Mesenchymal stem cell (in vitro differentiated cells and primary cell): ENCODE results near the gene NINL.

ENCODE experiments used
- DNase-seq: peaks from one replicate; pipeline ENCODE4 v3.0.0-alpha.2; 2013
- H2AFZ ChIP-seq: one replicate; pipeline ENCODE4 v1.6.1; 2013; ENCODE audit warnings: low read depth, mild to moderate bottlenecking, control low read depth, inconsistent platforms, low read length, moderate library complexity
- H2AK5ac ChIP-seq: 2 replicates; pipeline ENCODE4 v1.6.1; 2013; ENCODE audit warnings: low read length, moderate library complexity, mild to moderate bottlenecking, inconsistent platforms; ENCODE audit not compliant: severe bottlenecking
- H2BK120ac ChIP-seq: one replicate; pipeline ENCODE4 v1.6.1; 2013; ENCODE audit warnings: low read depth, mild to moderate bottlenecking, inconsistent platforms, low read length, moderate library complexity
- H2BK12ac ChIP-seq, 2 experiments: one replicate each; pipeline ENCODE4 v1.6.1; 2013; ENCODE audit warnings: inconsistent platforms in 2 of 2, low read length in 2 of 2, mild to moderate bottlenecking in 2 of 2, moderate library complexity in 2 of 2, control low read depth in 1 of 2
- H2BK15ac ChIP-seq: one replicate; pipeline ENCODE4 v1.6.1; 2013; ENCODE audit warnings: mild to moderate bottlenecking, low read depth, inconsistent platforms; ENCODE audit not compliant: poor library complexity, severe bottlenecking
- H2BK5ac ChIP-seq: 2 replicates; pipeline ENCODE4 v1.6.1; 2013; ENCODE audit warnings: low read depth, mild to moderate bottlenecking, low read length, control low read depth, inconsistent platforms; ENCODE audit not compliant: poor library complexity, severe bottlenecking
- H3K14ac ChIP-seq, 2 experiments: one replicate each; pipeline ENCODE4 v1.6.1; 2013; ENCODE audit warnings: inconsistent platforms in 2 of 2, low read length in 2 of 2, control low read depth in 1 of 2, mild to moderate bottlenecking in 1 of 2, moderate library complexity in 1 of 2
- H3K18ac ChIP-seq, 2 experiments: one replicate each; pipeline ENCODE4 v1.6.1; 2013; ENCODE audit warnings: inconsistent platforms in 2 of 2, low read length in 2 of 2, control low read depth in 1 of 2, low read depth in 1 of 2, mild to moderate bottlenecking in 1 of 2
- H3K23ac ChIP-seq, 2 experiments: one replicate each; pipeline ENCODE4 v1.6.1; 2013; ENCODE audit warnings: inconsistent platforms in 2 of 2, low read length in 2 of 2, mild to moderate bottlenecking in 2 of 2, moderate library complexity in 2 of 2, control low read depth in 1 of 2
- H3K27ac ChIP-seq: 2 replicates; pipeline ENCODE4 v1.5.1; 2013; ENCODE audit warnings: mild to moderate bottlenecking, moderate library complexity, low read length, control low read depth, inconsistent platforms; ENCODE audit not compliant: poor library complexity, severe bottlenecking
- H3K27me3 ChIP-seq, 2 experiments: 2 replicates each; pipeline versions ENCODE4 v1.6.1 to v1.7.0; 2013; ENCODE audit warnings: low read length in 2 of 2, mild to moderate bottlenecking in 2 of 2, moderate library complexity in 2 of 2, control low read depth in 1 of 2, inconsistent platforms in 1 of 2; ENCODE audit not compliant: control insufficient read depth in 1 of 2, insufficient read depth in 1 of 2
- H3K36me3 ChIP-seq, 2 experiments: 2 replicates each; pipeline versions ENCODE4 v1.6.1 to v1.7.0; 2013; ENCODE audit warnings: low read length in 2 of 2, control low read depth in 1 of 2, inconsistent platforms in 1 of 2, low read depth in 1 of 2, mild to moderate bottlenecking in 1 of 2; ENCODE audit not compliant: insufficient read depth in 2 of 2, control insufficient read depth in 1 of 2
- H3K4ac ChIP-seq, 2 experiments: one replicate each; pipeline ENCODE4 v1.6.1; 2013; ENCODE audit warnings: inconsistent platforms in 2 of 2, low read length in 2 of 2, mild to moderate bottlenecking in 2 of 2, moderate library complexity in 2 of 2, control low read depth in 1 of 2, low read depth in 1 of 2
- H3K4me1 ChIP-seq: 2 replicates; pipeline ENCODE4 v1.6.1; 2013; ENCODE audit warnings: low read depth, low read length, control low read depth; ENCODE audit not compliant: control insufficient read depth, insufficient read depth
- H3K4me2 ChIP-seq: 2 replicates; pipeline ENCODE4 v1.6.1; 2013; ENCODE audit warnings: low read length, mild to moderate bottlenecking, inconsistent platforms; ENCODE audit not compliant: poor library complexity, severe bottlenecking
- H3K4me3 ChIP-seq, 2 experiments: 2 replicates each; pipeline versions ENCODE4 v1.5.1 to v1.7.0; 2013; ENCODE audit warnings: low read length in 2 of 2, mild to moderate bottlenecking in 2 of 2, control low read depth in 1 of 2, low read depth in 1 of 2; ENCODE audit not compliant: insufficient read depth in 1 of 2
- H3K79me1 ChIP-seq: replicated peaks from 2 replicates; pipeline ENCODE4 v1.6.1; 2013; ENCODE audit warnings: mild to moderate bottlenecking, control low read depth, low read length, inconsistent platforms; ENCODE audit not compliant: poor library complexity, severe bottlenecking
- H3K9ac ChIP-seq: 2 replicates; pipeline ENCODE4 v1.7.0; 2013; ENCODE audit warnings: mild to moderate bottlenecking, low read length, moderate library complexity
- H3K9me3 ChIP-seq: 2 replicates; pipeline ENCODE4 v1.7.0; 2013; ENCODE audit warnings: mild to moderate bottlenecking, low read length; ENCODE audit not compliant: control insufficient read depth
- H4K8ac ChIP-seq: one replicate; pipeline ENCODE4 v1.6.1; 2013; ENCODE audit warnings: inconsistent platforms, mild to moderate bottlenecking, low read length, moderate library complexity
- H4K91ac ChIP-seq: one replicate; pipeline ENCODE4 v1.6.1; 2013; ENCODE audit warnings: mild to moderate bottlenecking, low read length, inconsistent platforms
- WGBS: methylation state at CpG from one replicate; pipeline ENCODE4 v1.1.7; 2013; ENCODE audit warnings: mixed read lengths; 5-methylcytosine and 5-hydroxymethylcytosine counted together

Gene NINL

GRCh38 chr20:25608774-25609173 is 23.4 kb upstream of the NINL start:
- H3K79me1 ChIP-seq, result peaks cover 17% of the 10 kb centered on the region
- H2BK120ac ChIP-seq, result no peak overlapping the region
- no peak overlapping the region for H2BK5ac ChIP-seq
- no peak overlapping the region for H2AK5ac ChIP-seq
- H4K91ac ChIP-seq, result no peak overlapping the region
- no peak overlapping the region for H3K18ac ChIP-seq
- peaks cover 3 to 7% of the 10 kb centered on the region in 2 experiments for H3K36me3 ChIP-seq
- H3K9me3 ChIP-seq, result no peaks in the 10 kb centered on the region
- H2BK12ac ChIP-seq, result no peak overlapping the region
- no peak overlapping the region for H3K27ac ChIP-seq
- H4K8ac ChIP-seq, result no peak overlapping the region
- no peak overlapping the region for H3K9ac ChIP-seq
- H3K4ac ChIP-seq, result no peak overlapping the region
- H3K4me2 ChIP-seq, result no peak overlapping the region
- H2AFZ ChIP-seq, result no peak overlapping the region
- H3K4me3 ChIP-seq, result no peak overlapping the region
- 94% methylated on average over 3 of the region's 3 CpGs for WGBS
- no peak overlapping the region for H2BK15ac ChIP-seq
- peaks cover 1% of the 10 kb centered on the region for H3K4me1 ChIP-seq
- H3K27me3 ChIP-seq, result no peaks in the 10 kb centered on the region
- H3K14ac ChIP-seq, result no peak overlapping the region
- no peak overlapping the region for H3K23ac ChIP-seq
- DNase-seq, result no peak

GRCh38 chr20:25606094-25606695 is 20.9 kb upstream of the NINL start:
- 83% methylated on average over 1 of the region's 1 CpG for WGBS
- no peaks in the 10 kb centered on the region for H3K27me3 ChIP-seq

GRCh38 chr20:25605148-25605547 is 19.8 kb upstream of the NINL start:
- Histone ChIP-seq H2BK5ac (no peak overlapping the region), H2AFZ (no peak overlapping the region), H3K18ac (no peak overlapping the region), H3K27me3 (no peaks in the 10 kb centered on the region), H4K91ac (no peak overlapping the region), H2AK5ac (no peak overlapping the region), H3K4ac (no peak overlapping the region), H2BK120ac (no peak overlapping the region), H3K9me3 (no peaks in the 10 kb centered on the region), H2BK15ac (no peak overlapping the region), H3K14ac (no peak overlapping the region), H3K4me3 (no peak overlapping the region), H3K79me1 (peaks cover 8% of the 10 kb centered on the region), H3K4me1 (peaks cover 6% of the 10 kb centered on the region), H3K36me3 (no peaks in the 10 kb centered on the region), H2BK12ac (no peak overlapping the region), H3K9ac (no peak overlapping the region), H3K27ac (no peak overlapping the region), H4K8ac (no peak overlapping the region), H3K4me2 (no peak overlapping the region), H3K23ac (no peak overlapping the region)
- WGBS, result 82% methylated on average over 5 of the region's 7 CpGs
- no peak for DNase-seq

More at GRCh38 chr20:25606094-25606695, 20.9 kb upstream of the NINL start:
- Histone ChIP-seq H3K9me3 (no peaks in the 10 kb centered on the region), H3K4me2 (no peak overlapping the region), H3K4ac (no peak overlapping the region), H2BK5ac (no peak overlapping the region), H3K36me3 (no peaks in the 10 kb centered on the region), H2BK12ac (no peak overlapping the region), H4K8ac (no peak overlapping the region), H3K14ac (no peak overlapping the region), H3K4me3 (no peak overlapping the region), H3K27ac (no peak overlapping the region), H3K23ac (no peak overlapping the region), H2AFZ (no peak overlapping the region), H3K4me1 (peaks cover 1% of the 10 kb centered on the region), H3K9ac (no peak overlapping the region), H2BK15ac (no peak overlapping the region), H3K18ac (no peak overlapping the region), H4K91ac (no peak overlapping the region), H2AK5ac (no peak overlapping the region), H3K79me1 (peaks cover 11% of the 10 kb centered on the region), H2BK120ac (no peak overlapping the region)
- no peak for DNase-seq

GRCh38 chr20:25604611-25605010 is 19.3 kb upstream of the NINL start:
- Histone ChIP-seq H3K27me3 (no peaks in the 10 kb centered on the region), H2BK5ac (no peak overlapping the region), H3K9ac (no peak overlapping the region), H3K4ac (no peak overlapping the region), H4K8ac (no peak overlapping the region), H3K4me3 (no peak overlapping the region), H3K79me1 (peaks cover 2% of the 10 kb centered on the region), H3K14ac (no peak overlapping the region), H2BK12ac (no peak overlapping the region), H3K9me3 (no peaks in the 10 kb centered on the region), H3K18ac (no peak overlapping the region), H2BK120ac (no peak overlapping the region), H2AK5ac (no peak overlapping the region), H3K4me1 (peaks cover 5% of the 10 kb centered on the region), H3K36me3 (no peaks in the 10 kb centered on the region), H3K23ac (no peak overlapping the region), H4K91ac (no peak overlapping the region), H2BK15ac (no peak overlapping the region), H3K4me2 (no peak overlapping the region), H3K27ac (no peak overlapping the region), H2AFZ (no peak overlapping the region)
- WGBS, result 94% methylated on average over 9 of the region's 9 CpGs
- DNase-seq, result no peak
